Lung (tissue), 12 donors: ENCODE results near the gene PCOLCE2. TPM values are rescaled to one million over a fixed set of nuclear protein-coding genes. Genes with fewer than 3 reads are reported as not detected.

Source experiments
- ATAC-seq: fragments of 200-7000 bp; cut with Tn5 transposase; one replicate; pipeline ENCODE4 v1.9.1; 2020; ENCODE audit warnings: moderate number of reproducible peaks; ENCODE audit not compliant: insufficient read depth, low FRiP score
- DNase-seq, 3 donors: peaks; one replicate each; pipeline ENCODE4 v3.0.0-alpha.2; 2013 to 2017
- H3K27ac ChIP-seq, 2 donors: one replicate each; pipeline ENCODE4 v1.5.1; 2013; ENCODE audit warnings: mild to moderate bottlenecking in 2 of 2, moderate library complexity in 2 of 2, control low read depth in 1 of 2, inconsistent platforms in 1 of 2, low read depth in 1 of 2, low read length in 1 of 2
- H3K27me3 ChIP-seq, 3 donors: one replicate each; pipeline ENCODE4 v1.5.1; 2013; ENCODE audit warnings: low read length in 2 of 3; ENCODE audit not compliant: control insufficient read depth in 3 of 3, insufficient read depth in 3 of 3
- H3K36me3 ChIP-seq, 4 donors: one replicate each; pipeline ENCODE4 v1.5.1; 2013; ENCODE audit warnings: low read length in 4 of 4, mild to moderate bottlenecking in 1 of 4, moderate library complexity in 1 of 4; ENCODE audit not compliant: control insufficient read depth in 4 of 4, insufficient read depth in 4 of 4
- H3K4me1 ChIP-seq, 5 donors: one replicate each; pipeline ENCODE4 v1.5.1; 2013; ENCODE audit warnings: low read length in 5 of 5, mild to moderate bottlenecking in 2 of 5, moderate library complexity in 1 of 5; ENCODE audit not compliant: control insufficient read depth in 5 of 5, insufficient read depth in 5 of 5
- H3K4me3 ChIP-seq: one replicate; pipeline ENCODE4 v1.5.1; 2013; ENCODE audit warnings: mild to moderate bottlenecking, control low read depth, moderate library complexity
- H3K9ac ChIP-seq, 2 donors: one replicate each; pipeline ENCODE4 v1.5.1; 2013; ENCODE audit warnings: low read length in 2 of 2, control low read depth in 1 of 2; ENCODE audit not compliant: insufficient read depth in 1 of 2
- H3K9me3 ChIP-seq, 4 donors: one replicate each; pipeline ENCODE4 v1.5.1; 2013; ENCODE audit warnings: low read length in 3 of 4, mild to moderate bottlenecking in 1 of 4, moderate library complexity in 1 of 4; ENCODE audit not compliant: control insufficient read depth in 4 of 4, insufficient read depth in 3 of 4
- CTCF ChIP-seq: IDR thresholded peaks from 2 replicates; pipeline ENCODE4 v1.5.1; 2012; ENCODE audit warnings: mild to moderate bottlenecking; ENCODE audit errors: control extremely low read depth, extremely low read depth
- WGBS, 2 donors: extraction: QIAGEN DNeasy Blood & Tissue Kit; methylation state at CpG; one replicate each; pipeline ENCODE4 v1.1.7; 2013; 5-methylcytosine and 5-hydroxymethylcytosine counted together
- polyA plus RNA-seq, 2 donors: library from polyadenylated mRNA; stranded (reverse); fragments of 200-250 nt; gene quantifications; one replicate each; pipeline ENCODE4 v1.2.1, GENCODE V29; 2013
- total RNA-seq, 2 donors: library from RNA; depleted of rRNA in 1 of 2; stranded (reverse); fragments of >200 nt in 1 of 2; gene quantifications; one replicate each; pipeline ENCODE4 v1.2.1, GENCODE V29; 2014 to 2021
- donor health status: control.
- donor health status: control.
- donor health status: Bipolar disorder and iron deficiency.
- donor health status: healthy.
- donor health status: DM: yes; HTN: yes; CAD: no.

PCOLCE2 gene
- total and polyA plus RNA-seq, 4 donors, result 2.8 to 32.2 (median 15.6) TPM

- no peak overlapping the region for H3K9ac ChIP-seq
- H3K27me3 ChIP-seq, result no peaks in the 10 kb centered on the region
- no peaks in the 10 kb centered on the region for H3K36me3 ChIP-seq
- ATAC-seq (no peak), DNase-seq (peak; percentile 36 to 78 (median 76))
- no peaks in the 10 kb centered on the region for H3K9me3 ChIP-seq
- 57 to 63% methylated on average over 2 of the region's 2 CpGs for WGBS, 2 donors
- H3K27ac ChIP-seq, result peak overlapping the region in 1 of 2 donors; percentile 33
- H3K4me1 ChIP-seq, result peaks cover 0 to 22% (median 4%) of the 10 kb centered on the region in 5 donors
- no peak for TF ChIP-seq CTCF
- no peak overlapping the region for H3K4me3 ChIP-seq
Observed at GRCh38 chr3:142846779-142847577, 41.9 kb downstream of the PCOLCE2 start.

GRCh38 chr3:142844339-142844977 lies 44.4 kb downstream of the PCOLCE2 start:
- Histone ChIP-seq H3K27me3 (no peaks in the 10 kb centered on the region), H3K9me3 (no peaks in the 10 kb centered on the region), H3K4me3 (no peak overlapping the region), H3K36me3 (no peaks in the 10 kb centered on the region), H3K27ac (no peak overlapping the region), H3K4me1 (peaks cover 0 to 9% (median 2%) of the 10 kb centered on the region in 5 donors), H3K9ac (no peak overlapping the region)
- ATAC-seq (no peak), DNase-seq (no peak)
- WGBS, 2 donors, result 56 to 77% methylated on average over 4 of the region's 4 CpGs
- no peak for TF ChIP-seq CTCF

- no peak for ATAC-seq
- 74 to 76% methylated on average over 2 of the region's 2 CpGs for WGBS, 2 donors
- Histone ChIP-seq H3K36me3 (no peaks in the 10 kb centered on the region), H3K27me3 (no peaks in the 10 kb centered on the region), H3K4me1 (no peaks in the 10 kb centered on the region), H3K9ac (no peak overlapping the region), H3K9me3 (no peaks in the 10 kb centered on the region), H3K4me3 (no peak overlapping the region), H3K27ac (no peak overlapping the region)
- no peak for TF ChIP-seq CTCF
- DNase-seq, result no peak
Observed at GRCh38 chr3:142839831-142840230, 49.1 kb downstream of the PCOLCE2 start.
